Astrocyte of the spinal cord (primary cell): Measurements from ENCODE around the gene ANKRD40.
A peak's percentile ranks its signal among the peaks of the same experiment; 100 is the strongest.

Experiments
- DNase-seq: peaks from one replicate; pipeline ENCODE4 v3.0.0; 2011; ENCODE audit warnings: low read depth, low spot score
- H3K4me3 ChIP-seq: 2 replicates; pipeline ENCODE4 v1.5.1; 2011; ENCODE audit warnings: low read depth, mild to moderate bottlenecking, low read length, moderate library complexity
- CTCF ChIP-seq: IDR thresholded peaks from 2 replicates; pipeline ENCODE4 v1.5.1; 2012; ENCODE audit warnings: low read depth, mild to moderate bottlenecking, low read length, inconsistent platforms
- in situ Hi-C: cut with HindIII; loops from 2 replicates; pipeline ENCODE4 v1.10.0; 2017; ENCODE audit warnings: low sequenced_read_pairs

Gene ANKRD40

DNA sequence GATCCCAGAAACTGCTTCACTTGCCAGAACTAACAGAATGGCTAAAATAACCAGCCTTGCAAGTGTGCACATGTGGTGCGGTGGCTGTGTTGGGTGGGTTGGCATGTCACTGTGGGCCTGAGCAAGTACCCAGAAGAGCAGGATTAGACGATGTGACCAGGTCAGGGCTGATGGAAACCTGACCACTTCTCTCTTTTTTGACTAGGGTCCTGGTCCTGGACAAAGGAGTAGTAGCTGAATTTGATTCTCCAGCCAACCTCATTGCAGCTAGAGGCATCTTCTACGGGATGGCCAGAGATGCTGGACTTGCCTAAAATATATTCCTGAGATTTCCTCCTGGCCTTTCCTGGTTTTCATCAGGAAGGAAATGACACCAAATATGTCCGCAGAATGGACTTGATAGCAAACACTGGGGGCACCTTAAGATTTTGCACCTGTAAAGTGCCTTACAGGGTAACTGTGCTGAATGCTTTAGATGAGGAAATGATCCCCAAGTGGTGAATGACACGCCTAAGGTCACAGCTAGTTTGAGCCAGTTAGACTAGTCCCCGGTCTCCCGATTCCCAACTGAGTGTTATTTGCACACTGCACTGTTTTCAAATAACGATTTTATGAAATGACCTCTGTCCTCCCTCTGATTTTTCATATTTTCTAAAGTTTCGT is 16.7 kb downstream of the ANKRD40 start:
- no peak for TF ChIP-seq CTCF
- DNase-seq = no peak
- in situ Hi-C loops = no loop called here
- H3K4me3 ChIP-seq = no peak overlapping the region

DNA sequence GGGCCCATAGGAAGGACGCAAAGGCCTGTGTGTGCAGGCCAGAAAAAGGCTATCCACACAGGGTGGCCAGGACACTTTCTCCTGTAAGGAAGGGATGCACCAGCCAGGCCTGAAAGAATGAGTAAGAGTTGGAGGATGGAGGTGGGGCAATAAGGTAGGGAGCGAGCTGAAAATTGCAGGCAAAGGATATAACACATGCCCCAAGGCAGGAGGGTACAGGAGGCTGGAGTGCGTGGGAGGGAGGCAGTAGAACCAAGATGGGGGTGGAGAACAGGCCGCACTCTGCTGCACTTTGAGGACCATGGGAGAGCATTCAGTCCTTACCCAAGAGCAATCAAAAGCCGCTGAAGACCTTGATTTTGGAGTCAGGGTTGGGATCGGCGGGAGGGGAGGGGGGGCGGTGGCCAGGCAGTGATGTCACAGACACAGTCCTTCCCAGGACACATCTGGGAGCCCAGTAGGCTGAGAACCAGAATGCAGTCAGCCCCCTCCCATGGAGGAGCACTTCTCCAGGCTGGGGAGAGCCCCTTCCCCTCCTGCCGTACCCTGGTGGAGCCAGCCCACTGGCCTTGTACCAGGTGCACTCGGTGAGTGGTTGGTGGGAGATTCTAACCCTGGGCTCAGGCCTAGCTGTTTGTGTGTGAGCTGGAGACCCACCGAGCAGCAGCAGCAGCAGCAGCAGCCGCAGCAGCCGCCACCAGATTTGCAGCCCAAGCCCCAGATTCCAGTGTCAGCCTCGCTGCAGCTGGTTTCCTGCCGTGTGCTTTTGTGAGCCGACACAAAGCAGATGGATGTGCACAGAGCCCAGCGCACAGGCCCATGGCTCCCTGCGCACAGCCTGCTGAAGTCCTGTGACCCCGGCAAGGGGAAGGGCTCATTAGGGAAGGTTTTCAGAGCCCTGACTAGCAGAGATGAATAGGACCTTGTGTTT is 17.5 kb downstream of the ANKRD40 start:
- TF ChIP-seq CTCF = no peak
- in situ Hi-C loops = no loop called here
- DNase-seq = peak; percentile 20

GRCh38 chr17:50689251-50689650 is 18.5 kb downstream of the ANKRD40 start:
- in situ Hi-C loops = no loop called here
- no peak for TF ChIP-seq CTCF
- H3K4me3 ChIP-seq = no peak overlapping the region
- DNase-seq = peak; percentile 78

More for the DNA sequence above, 17.5 kb downstream of the ANKRD40 start:
- H3K4me3 ChIP-seq = no peak overlapping the region

DNA sequence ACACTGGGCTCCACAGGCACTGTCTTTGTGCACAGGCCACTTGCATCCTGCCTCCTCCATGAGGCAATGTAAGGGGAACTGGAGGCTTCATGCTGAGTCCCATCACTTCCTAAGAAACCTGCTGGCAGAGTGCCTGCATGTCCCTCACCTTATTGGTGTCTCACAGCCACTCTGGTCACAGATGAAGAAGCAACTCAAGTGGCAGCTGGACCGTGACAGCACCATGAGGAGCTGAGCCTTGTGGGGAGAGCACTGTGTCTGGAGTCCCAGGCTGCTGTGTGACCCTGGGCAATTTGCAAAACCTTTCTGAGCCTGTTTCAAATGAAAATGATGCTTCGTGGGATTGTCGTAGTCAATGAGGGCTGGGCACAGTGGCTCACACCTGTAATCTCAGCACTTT is 19.5 kb downstream of the ANKRD40 start:
- in situ Hi-C loops = no loop called here
- H3K4me3 ChIP-seq = no peak overlapping the region
- DNase-seq = no peak
- no peak for TF ChIP-seq CTCF

DNA sequence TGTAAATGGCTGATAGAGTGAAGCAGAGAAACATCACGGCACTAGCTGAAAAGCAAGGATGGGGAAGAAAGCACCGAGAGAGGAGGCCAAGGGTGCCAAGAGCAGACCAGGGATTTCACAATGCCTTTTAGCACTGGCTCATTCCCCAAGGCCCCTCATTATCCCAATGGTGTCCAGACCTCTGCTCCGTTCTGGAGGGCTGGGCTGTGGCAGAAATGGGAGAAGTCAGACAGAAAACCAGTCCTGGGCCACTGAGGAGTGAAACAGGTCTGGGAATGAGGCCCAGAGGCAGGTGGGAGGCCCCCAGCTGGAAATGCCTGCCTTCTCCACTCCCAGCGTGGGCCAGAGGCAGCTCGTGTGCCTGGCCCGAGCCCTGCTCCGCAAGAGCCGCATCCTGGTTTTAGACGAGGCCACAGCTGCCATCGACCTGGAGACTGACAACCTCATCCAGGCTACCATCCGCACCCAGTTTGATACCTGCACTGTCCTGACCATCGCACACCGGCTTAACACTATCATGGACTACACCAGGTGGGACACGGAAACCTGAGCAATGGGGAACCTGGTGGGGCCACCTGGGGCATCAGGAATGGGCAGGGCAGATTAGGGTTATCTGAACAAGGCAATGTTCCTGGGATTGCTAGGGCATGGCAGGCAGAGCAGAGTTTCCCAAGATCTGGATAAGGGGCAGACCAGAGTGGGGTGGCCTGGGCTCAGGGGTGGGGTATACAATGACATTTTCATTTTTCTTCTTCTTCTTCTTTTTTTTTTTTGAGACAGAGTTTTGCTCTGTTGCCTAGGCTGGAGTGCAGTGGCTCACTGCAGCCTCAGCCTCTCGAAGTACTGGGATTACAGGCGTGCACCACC is 20.3 kb downstream of the ANKRD40 start:
- H3K4me3 ChIP-seq = no peak overlapping the region
- DNase-seq = peak; percentile 54
- no peak for TF ChIP-seq CTCF
- in situ Hi-C loops = no loop called here
